Tibial artery (tissue), 4 donors: Measurements from ENCODE around the gene COPG1.

Source experiments
- DNase-seq, 2 donors: peaks; one replicate each; pipeline ENCODE4 v3.0.0-alpha.2; 2019
- H3K27ac ChIP-seq, 2 donors: fragments of 200-600 bp; sonication (generic) in 1 of 2; 1 replicate in 1 of 2; 2 replicates in 1 of 2; pipeline ENCODE4 v1.5.1; 2018 to 2019; ENCODE audit warnings: mild to moderate bottlenecking in 1 of 2
- H3K27me3 ChIP-seq, 2 donors: fragments of 200-600 bp; sonication (generic) in 1 of 2; one replicate each; pipeline versions ENCODE4 v1.5.1 to v1.6.0; 2016 to 2019
- H3K36me3 ChIP-seq, 3 donors: fragments of 200-600 bp; sonication (generic) in 2 of 3; one replicate each; pipeline ENCODE4 v1.5.1; 2016 to 2019; ENCODE audit warnings: mild to moderate bottlenecking in 2 of 3
- H3K4me1 ChIP-seq, 4 donors: fragments of 200-600 bp; sonication (generic) in 2 of 4; 1 replicate in 3 of 4; 2 replicates in 1 of 4; pipeline ENCODE4 v1.5.1; 2016 to 2019
- H3K4me3 ChIP-seq, 2 donors: fragments of 200-600 bp; sonication (generic) in 1 of 2; 1 replicate in 1 of 2; 2 replicates in 1 of 2; pipeline ENCODE4 v1.5.1; 2018 to 2019; ENCODE audit warnings: mild to moderate bottlenecking in 2 of 2
- H3K9me3 ChIP-seq, 3 donors: fragments of 200-600 bp; sonication (generic) in 1 of 3; one replicate each; pipeline ENCODE4 v1.5.1; 2016 to 2019
- CTCF ChIP-seq, 2 experiments: fragments of 200-600 bp in 1 of 2; fragments of 450-650 bp in 1 of 2; IDR thresholded peaks; one replicate each; pipeline ENCODE4 v1.5.1; 2017 to 2019; ENCODE audit warnings: antibody characterized with exemption in 2 of 2, mild to moderate bottlenecking in 1 of 2, moderate library complexity in 1 of 2
- intact Hi-C: fragments of 100-400 bp; cut with DNase I; formaldehyde crosslinking; loops from one replicate; pipeline ENCODE4 v1.15.0; 2023; ENCODE audit warnings: low total_unique reads

The COPG1 gene

GRCh38 chr3:129256270-129256669 lies 6.9 kb downstream of the COPG1 start:
- Histone ChIP-seq H3K36me3 (peaks cover 87 to 100% (median 100%) of the 10 kb centered on the region in 3 donors), H3K9me3 (no peaks in the 10 kb centered on the region), H3K4me3 (no peak overlapping the region), H3K4me1 (peaks cover 0 to 18% (median 8%) of the 10 kb centered on the region in 4 donors), H3K27me3 (no peaks in the 10 kb centered on the region), H3K27ac (no peak overlapping the region)
- no peak for DNase-seq
- intact Hi-C loops, result no loop called here
- no peak for TF ChIP-seq CTCF (IDR thresholded peaks at IDR 0.05)

GRCh38 chr3:129257609-129258008 lies 8.2 kb downstream of the COPG1 start:
- Histone ChIP-seq H3K9me3 (no peaks in the 10 kb centered on the region), H3K4me1 (peaks cover 0 to 5% (median 2%) of the 10 kb centered on the region in 4 donors), H3K27me3 (no peaks in the 10 kb centered on the region), H3K36me3 (peaks cover 94 to 100% (median 100%) of the 10 kb centered on the region in 3 donors), H3K4me3 (no peak overlapping the region), H3K27ac (no peak overlapping the region)
- intact Hi-C loops, result no loop called here
- no peak for DNase-seq
- TF ChIP-seq CTCF (IDR thresholded peaks at IDR 0.05), result no peak

- Histone ChIP-seq H3K27me3 (no peaks in the 10 kb centered on the region), H3K4me3 (no peak overlapping the region), H3K27ac (no peak overlapping the region), H3K4me1 (no peaks in the 10 kb centered on the region), H3K9me3 (no peaks in the 10 kb centered on the region), H3K36me3 (peaks cover 91 to 100% (median 100%) of the 10 kb centered on the region in 3 donors)
- TF ChIP-seq CTCF (IDR thresholded peaks at IDR 0.05), result no peak
- no peak for DNase-seq
- intact Hi-C loops, result no loop called here
Observed at GRCh38 chr3:129259612-129260477, 10.4 kb downstream of the COPG1 start.

GRCh38 chr3:129260606-129261005 lies 11.2 kb downstream of the COPG1 start:
- Histone ChIP-seq H3K4me1 (no peaks in the 10 kb centered on the region), H3K9me3 (no peaks in the 10 kb centered on the region), H3K27ac (no peak overlapping the region), H3K36me3 (peaks cover 91 to 100% (median 100%) of the 10 kb centered on the region in 3 donors), H3K27me3 (no peaks in the 10 kb centered on the region), H3K4me3 (no peak overlapping the region)
- TF ChIP-seq CTCF (IDR thresholded peaks at IDR 0.05), result no peak
- DNase-seq, result peak in 1 of 2 donors; percentile 20
- intact Hi-C loops, result no loop called here

GRCh38 chr3:129261894-129262293 lies 12.5 kb downstream of the COPG1 start:
- Histone ChIP-seq H3K4me1 (no peaks in the 10 kb centered on the region), H3K9me3 (no peaks in the 10 kb centered on the region), H3K36me3 (peaks cover 91 to 100% (median 100%) of the 10 kb centered on the region in 3 donors), H3K27ac (no peak overlapping the region), H3K4me3 (no peak overlapping the region), H3K27me3 (no peaks in the 10 kb centered on the region)
- no peak for DNase-seq
- TF ChIP-seq CTCF (IDR thresholded peaks at IDR 0.05), result no peak
- intact Hi-C loops, result no loop called here
